Erythroblast (primary cell): ENCODE results near the gene CPNE9.

Experiments used
- GATA1 ChIP-seq: IDR thresholded peaks from 2 replicates; pipeline ENCODE4 v1.6.1; 2011; ENCODE audit warnings: low read depth, mild to moderate bottlenecking, control low read depth, low read length, moderate library complexity
- POLR2A ChIP-seq: IDR thresholded peaks from 2 replicates; pipeline ENCODE4 v1.6.1; 2011; ENCODE audit warnings: mild to moderate bottlenecking, low read length

- TF ChIP-seq POLR2A = no peak
- TF ChIP-seq GATA1 = no peak
Observed at GRCh38 chr3:9715136-9715535, 11.5 kb downstream of the CPNE9 start.
